Hematopoietic multipotent progenitor cell treated with erythropoietin and hydrocortisone succinate and interleukin-3 and kit ligand, for 17 days (in vitro differentiated cells): ENCODE results near the gene RBAK.
"Not testable (repeated sequence)": the region's sequence is repeated elsewhere in the genome, so short reads cannot be mapped to it uniquely, and the experiment has no call there.

Source experiments
- DNase-seq: peaks from one replicate; pipeline ENCODE4 v3.0.0-alpha.2; 2015; ENCODE audit warnings: low spot score

RBAK gene

GRCh38 chr7:5051731-5052130, 6.1 kb downstream of the RBAK start:
- DNase-seq = not testable (repeated sequence)

GRCh38 chr7:5053175-5053574, 7.5 kb downstream of the RBAK start:
- DNase-seq = no peak

GRCh38 chr7:5063698-5064097, 18.0 kb downstream of the RBAK start:
- no peak for DNase-seq

GRCh38 chr7:5064391-5065106, 18.9 kb downstream of the RBAK start:
- no peak for DNase-seq

GRCh38 chr7:5065107-5065407, 19.4 kb downstream of the RBAK start:
- DNase-seq = no peak

- DNase-seq = no peak
Observed at GRCh38 chr7:5068521-5068920, 22.9 kb downstream of the RBAK start.

GRCh38 chr7:5070206-5070605, 24.5 kb downstream of the RBAK start:
- no peak for DNase-seq

GRCh38 chr7:5075187-5075586, 29.5 kb downstream of the RBAK start:
- DNase-seq = not testable (repeated sequence)

GRCh38 chr7:5077740-5078139, 32.1 kb downstream of the RBAK start:
- DNase-seq = no peak

- no peak for DNase-seq
Observed at GRCh38 chr7:5082806-5083205, 37.1 kb downstream of the RBAK start.

- DNase-seq = no peak
Observed at GRCh38 chr7:5083311-5083711, 37.7 kb downstream of the RBAK start.

GRCh38 chr7:5086256-5086655, 40.6 kb downstream of the RBAK start:
- DNase-seq = no peak

- not testable (repeated sequence) for DNase-seq
Observed at GRCh38 chr7:5088228-5088833, 42.7 kb downstream of the RBAK start.

GRCh38 chr7:5088906-5089305, 43.2 kb downstream of the RBAK start:
- no peak for DNase-seq

- no peak for DNase-seq
Observed at GRCh38 chr7:5093948-5094347, 48.3 kb downstream of the RBAK start.

GRCh38 chr7:5094641-5095040, 49.0 kb downstream of the RBAK start:
- no peak for DNase-seq

- no peak for DNase-seq
Observed at GRCh38 chr7:5116359-5116758, 70.7 kb downstream of the RBAK start.

GRCh38 chr7:5117095-5117970, 71.7 kb downstream of the RBAK start:
- no peak for DNase-seq
